Measurements from ENCODE around the gene CXCR5.

- TF ChIP-seq POLR2A (IDR thresholded peaks at IDR 0.05; ENCODE audit: low read length): no peak
- no peak for TF ChIP-seq GATA1 (IDR thresholded peaks at IDR 0.05; ENCODE audit: low read depth, low read length)
Measured at GRCh38 chr11:118841469-118842242, 42.0 kb upstream of the CXCR5 start.

Data from erythroblast (primary cell).